SK-N-SH (cell line): ENCODE measurements around the gene CKAP2L. TPM values are rescaled to one million over a fixed set of nuclear protein-coding genes. Genes with fewer than 3 reads are reported as not detected.
A peak's percentile ranks its signal among the peaks of the same experiment; 100 is the strongest.

Experiments
- CTCF ChIA-PET: fragments of 300-600, 350-600 bp; formaldehyde crosslinking; extraction: SDS; loops from one replicate; lab custom pipeline; 2021; lab: Yijun Ruan, JAX
- POLR2A ChIA-PET: fragments of 350-600 bp; sonication (Branson Sonifier 250); formaldehyde crosslinking; extraction: SDS; loops from one replicate; lab custom pipeline; 2020; ENCODE audit warnings: antibody characterized with exemption, inconsistent platforms; lab: Yijun Ruan, JAX
- DNase-seq: peaks from one replicate; pipeline ENCODE4 v3.0.0; 2012
- H2AFZ ChIP-seq: fragments of 200-600 bp; sonication (generic); 2 replicates; pipeline ENCODE4 v1.8.1; 2016; ENCODE audit warnings: antibody characterized with exemption, mild to moderate bottlenecking, low read depth
- H3F3A ChIP-seq: fragments of 200-600 bp; sonication (generic); replicated peaks from 2 replicates; pipeline ENCODE3; 2016; ENCODE audit warnings: antibody characterized with exemption, mild to moderate bottlenecking; ENCODE audit not compliant: insufficient read depth
- H3K27ac ChIP-seq, 2 experiments: fragments of 200-500 bp in 1 of 2; fragments of 200-600 bp in 1 of 2; sonication (Bioruptor generic) in 1 of 2; sonication (generic), shearing (Covaris generic) in 1 of 2; 2 replicates each; pipeline versions ENCODE4 v1.5.1 to v1.6.1; 2014 to 2016; ENCODE audit warnings: low read depth in 2 of 2, inconsistent platforms in 1 of 2, low read length in 1 of 2, mild to moderate bottlenecking in 1 of 2, mixed read lengths in 1 of 2
- H3K27me3 ChIP-seq: fragments of 200-600 bp; sonication (generic), shearing (Covaris generic); 2 replicates; pipeline ENCODE4 v1.6.1; 2016; ENCODE audit warnings: mixed run types; ENCODE audit not compliant: insufficient read depth
- H3K36me3 ChIP-seq, 2 experiments: fragments of 200-500 bp in 1 of 2; fragments of 200-600 bp in 1 of 2; sonication (Bioruptor generic) in 1 of 2; sonication (generic) in 1 of 2; replicated peaks in 1 of 2; 2 replicates each; pipeline versions ENCODE3 to v1.5.1; 2014 to 2016; ENCODE audit warnings: low read length in 1 of 2, mild to moderate bottlenecking in 1 of 2; ENCODE audit not compliant: insufficient read depth in 2 of 2, control insufficient read depth in 1 of 2
- H3K4me1 ChIP-seq, 2 experiments: fragments of 200-500 bp in 1 of 2; fragments of 200-600 bp in 1 of 2; sonication (Bioruptor generic) in 1 of 2; sonication (generic), shearing (Covaris generic) in 1 of 2; 2 replicates each; pipeline versions ENCODE4 v1.5.1 to v1.6.1; 2014 to 2016; ENCODE audit warnings: low read depth in 1 of 2, low read length in 1 of 2, mixed run types in 1 of 2; ENCODE audit not compliant: insufficient read depth in 2 of 2, control insufficient read depth in 1 of 2
- H3K4me2 ChIP-seq: fragments of 200-600 bp; sonication (generic), shearing (Covaris generic); 2 replicates; pipeline ENCODE4 v1.6.1; 2017; ENCODE audit warnings: mixed run types
- H3K4me3 ChIP-seq, 2 experiments: fragments of 200-500 bp in 1 of 2; fragments of 200-600 bp in 1 of 2; sonication (Bioruptor generic) in 1 of 2; sonication (generic), shearing (Covaris generic) in 1 of 2; 2 replicates each; pipeline versions ENCODE4 v1.5.1 to v1.8.1; 2014 to 2016; ENCODE audit warnings: low read depth in 2 of 2, inconsistent platforms in 1 of 2, low read length in 1 of 2, mild to moderate bottlenecking in 1 of 2, mixed read lengths in 1 of 2, moderate library complexity in 1 of 2
- H3K79me2 ChIP-seq: fragments of 200-600 bp; sonication (generic); 2 replicates; pipeline ENCODE4 v1.8.1; 2017; ENCODE audit warnings: mild to moderate bottlenecking; ENCODE audit not compliant: insufficient read depth
- H3K9ac ChIP-seq: fragments of 200-600 bp; sonication (generic); 2 replicates; pipeline ENCODE4 v1.6.1; 2017; ENCODE audit warnings: mixed run types
- H3K9me2 ChIP-seq: fragments of 200-600 bp; sonication (generic); 2 replicates; pipeline ENCODE4 v1.6.1; 2017; ENCODE audit warnings: mixed run types
- H3K9me3 ChIP-seq: fragments of 200-600 bp; sonication (generic); 2 replicates; pipeline ENCODE4 v1.6.1; 2017; ENCODE audit warnings: mixed run types, mild to moderate bottlenecking, moderate library complexity
- H4K20me1 ChIP-seq: fragments of 200-600 bp; sonication (generic); 2 replicates; pipeline ENCODE4 v1.6.1; 2017; ENCODE audit warnings: mild to moderate bottlenecking, mixed run types; ENCODE audit not compliant: insufficient read depth
- CHD2 ChIP-seq: fragments of 150-350 bp; IDR thresholded peaks from 2 replicates; pipeline ENCODE4 v1.6.1; 2018; ENCODE audit warnings: low read length; ENCODE audit not compliant: partially characterized antibody
- ELF1 ChIP-seq: IDR thresholded peaks from 2 replicates; pipeline ENCODE4 v1.4.0; 2012
- EP300 ChIP-seq, 2 experiments: IDR thresholded peaks; 2 replicates each; pipeline versions ENCODE4 v1.4.0 to v1.6.1; 2012; ENCODE audit warnings: borderline replicate concordance in 1 of 2, low read depth in 1 of 2, low read length in 1 of 2
- FOXJ3 ChIP-seq: sonication (generic); formaldehyde crosslinking; IDR thresholded peaks from 2 replicates; pipeline ENCODE4 v1.5.1; 2020; ENCODE audit warnings: mild to moderate bottlenecking, missing genetic modification reagents
- GATA2 ChIP-seq: sonication (generic); formaldehyde crosslinking; IDR thresholded peaks from 2 replicates; pipeline ENCODE4 v1.5.0; 2020; ENCODE audit warnings: mild to moderate bottlenecking, missing genetic modification reagents
- JUND ChIP-seq: IDR thresholded peaks from 2 replicates; pipeline ENCODE4 v1.4.0; 2012
- MXI1 ChIP-seq: IDR thresholded peaks from 2 replicates; pipeline ENCODE4 v1.6.1; 2012; ENCODE audit warnings: mild to moderate bottlenecking, low read depth, low read length, improper control_type of control experiment
- NRF1 ChIP-seq: IDR thresholded peaks from 2 replicates; pipeline ENCODE4 v1.6.1; 2012; ENCODE audit warnings: low read depth, mild to moderate bottlenecking, low read length
- RAD21 ChIP-seq: IDR thresholded peaks from 2 replicates; pipeline ENCODE4 v1.6.1; 2012; ENCODE audit warnings: mild to moderate bottlenecking, low read length
- RCOR1 ChIP-seq: fragments of 150-350 bp; IDR thresholded peaks from 2 replicates; pipeline ENCODE4 v1.6.1; 2017; ENCODE audit warnings: antibody characterized with exemption, low read length
- RFX5 ChIP-seq: IDR thresholded peaks from 2 replicates; pipeline ENCODE4 v1.6.1; 2012; ENCODE audit warnings: mild to moderate bottlenecking, improper control_type of control experiment, low read length
- SIN3A ChIP-seq: IDR thresholded peaks from 2 replicates; pipeline ENCODE4 v1.6.1; 2012; ENCODE audit warnings: low read depth, mild to moderate bottlenecking, low read length, moderate library complexity, borderline replicate concordance
- SMC3 ChIP-seq: IDR thresholded peaks from 2 replicates; pipeline ENCODE4 v1.6.1; 2012; ENCODE audit warnings: low read depth, low read length, improper control_type of control experiment
- TAF1 ChIP-seq: IDR thresholded peaks from 2 replicates; pipeline ENCODE4 v1.6.1; 2012; ENCODE audit warnings: low read depth, mild to moderate bottlenecking, low read length, moderate library complexity, borderline replicate concordance
- WGBS: methylation state at CpG from one replicate; pipeline ENCODE4 v1.1.6; 2017; ENCODE audit warnings: low lambda C conversion rate; 5-methylcytosine and 5-hydroxymethylcytosine counted together
- polyA plus RNA-seq, 3 experiments: library from polyadenylated mRNA; depleted of rRNA; stranded (reverse); fragments of >200 nt; gene quantifications; 2 replicates each; pipeline ENCODE4 v1.2.3, GENCODE V29; 2012
- TF ChIP-seq, protein P1 (sequence below): IDR thresholded peaks from 2 replicates; pipeline ENCODE4 v1.4.0; 2012; ENCODE audit warnings: low read depth, borderline replicate concordance
- TF ChIP-seq, protein P2 (sequence below): fragments of 150-350 bp; IDR thresholded peaks from 2 replicates; pipeline ENCODE4 v1.6.1; 2016; ENCODE audit warnings: mild to moderate bottlenecking, low read depth, low read length
- TF ChIP-seq, protein P3 (sequence below): IDR thresholded peaks from 2 replicates; pipeline ENCODE4 v1.6.1; 2012; ENCODE audit warnings: mild to moderate bottlenecking, low read depth, low read length, moderate library complexity
- TF ChIP-seq, protein P4 (sequence below): fragments of 150-350 bp; IDR thresholded peaks from 2 replicates; pipeline ENCODE4 v1.6.1; 2017; ENCODE audit warnings: antibody characterized with exemption, low read length, low read depth, borderline replicate concordance

CKAP2L gene
- polyA plus RNA-seq, 1 of the 3 experiments (the other 2 are of a cell fraction) = 2.9 TPM

DNA sequence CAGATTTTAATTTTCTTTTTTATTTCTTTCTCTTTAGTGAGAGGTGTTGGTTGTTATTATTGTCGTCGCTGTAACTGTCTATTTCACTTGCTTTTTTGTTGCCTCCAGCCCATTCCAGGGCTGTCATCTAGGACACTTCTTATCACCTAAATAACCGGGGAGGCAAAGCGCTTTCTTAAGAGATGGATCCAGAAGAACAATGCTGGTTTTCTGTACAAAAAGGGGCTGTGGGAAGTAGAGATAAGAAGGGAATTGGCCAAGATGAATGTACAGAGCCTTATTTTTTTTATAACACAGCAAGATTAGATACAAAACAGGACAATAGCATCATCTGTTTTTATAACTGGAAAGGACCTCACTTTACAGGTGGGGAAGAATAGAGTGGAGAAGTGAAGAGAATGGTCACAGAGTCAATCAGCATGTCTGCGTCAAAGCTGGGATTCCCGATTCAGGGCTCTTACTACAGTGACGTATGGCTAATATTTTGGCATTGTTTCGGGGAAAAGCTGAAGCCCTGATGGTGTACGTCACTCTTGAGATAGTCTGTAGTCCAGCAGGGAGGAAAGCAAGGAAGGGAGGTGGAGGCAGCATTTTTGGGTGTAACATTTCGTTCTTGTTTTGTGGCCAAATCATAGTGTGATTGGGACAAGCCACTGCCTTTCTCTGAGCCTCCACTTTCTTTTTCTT is 49.0 kb upstream of the CKAP2L start:
- Histone ChIP-seq H2AFZ (no peak overlapping the region), H3K4me3 (no peak overlapping the region), H3K4me1 (peaks cover 0 to 7% of the 10 kb centered on the region in 2 experiments; a peak in 1 of 4 replicates), H3K9ac (no peak overlapping the region), H3K27ac (no peak overlapping the region), H3K27me3 (no peaks in the 10 kb centered on the region), H3K79me2 (no peaks in the 10 kb centered on the region), H4K20me1 (no peaks in the 10 kb centered on the region), H3K9me2 (no peaks in the 10 kb centered on the region), H3F3A (peaks cover 6% of the 10 kb centered on the region), H3K4me2 (no peak overlapping the region), H3K36me3 (no peaks in the 10 kb centered on the region), H3K9me3 (no peaks in the 10 kb centered on the region)
- TF ChIP-seq EP300 (IDR thresholded peaks at IDR 0.05; ENCODE audit: borderline replicate concordance in 1 of 2, low read depth in 1 of 2, low read length in 1 of 2) = no peak
- no peak for TF ChIP-seq CHD2
- TF ChIP-seq RAD21 = no peak
- TF ChIP-seq GATA2 (CRISPR knock-in tag) = no peak
- POLR2A ChIA-PET = no interaction called here
- 87% methylated on average over 10 of the region's 10 CpGs for WGBS
- CTCF ChIA-PET = no interaction called here
- no peak for DNase-seq

DNA sequence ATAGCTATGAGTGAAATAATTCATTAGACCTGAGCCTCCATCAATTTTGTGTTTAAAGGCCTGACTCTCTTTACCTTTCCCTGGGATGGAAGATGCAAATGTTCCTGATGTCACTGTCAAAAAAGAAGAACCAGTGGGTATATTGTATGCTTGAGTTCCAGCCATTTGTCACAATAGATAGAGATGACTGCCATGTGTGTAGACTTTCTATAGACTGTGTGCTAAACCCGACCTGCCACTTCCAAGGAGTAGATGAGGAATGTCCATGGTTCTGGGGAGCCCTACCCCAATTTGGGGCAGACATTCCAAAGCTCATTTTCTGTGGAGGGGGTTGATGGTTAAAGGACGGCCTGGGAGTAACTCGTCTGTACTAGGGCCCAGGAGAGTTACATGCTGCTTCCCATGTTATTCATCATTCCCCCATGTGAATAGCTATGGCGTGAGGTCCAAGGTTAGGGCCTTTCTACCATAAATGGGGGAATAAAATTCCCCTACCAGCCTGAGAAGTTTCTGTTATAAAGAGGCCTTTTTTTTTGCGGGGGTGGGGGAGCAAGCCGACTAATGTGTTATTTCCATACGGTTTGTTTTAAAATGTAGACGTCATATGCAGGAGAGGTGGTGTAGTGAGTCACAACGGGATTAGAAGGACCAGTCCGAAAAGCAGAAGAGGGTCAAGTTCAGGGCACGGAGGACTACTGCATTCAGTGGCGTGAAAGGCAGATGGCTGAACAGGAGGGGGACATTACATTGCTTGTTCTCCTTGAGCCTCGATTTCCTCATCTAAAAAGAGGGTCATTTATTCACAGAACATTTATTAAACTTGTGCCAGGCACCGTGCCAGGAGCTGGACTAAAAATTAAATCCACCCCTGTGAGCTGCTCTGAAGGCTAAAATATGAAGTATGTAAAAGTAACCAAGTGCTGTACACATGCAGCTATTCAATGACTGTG is 48.2 kb upstream of the CKAP2L start:
- no peak overlapping the region for H3K4me3 ChIP-seq
- no peaks in the 10 kb centered on the region for H4K20me1 ChIP-seq
- peaks cover 0 to 7% of the 10 kb centered on the region in 2 experiments; a peak in 1 of 4 replicates for H3K4me1 ChIP-seq
- H3K36me3 ChIP-seq = no peaks in the 10 kb centered on the region
- no peak for DNase-seq
- no peak overlapping the region for H3K27ac ChIP-seq
- H3K27me3 ChIP-seq = no peaks in the 10 kb centered on the region
- POLR2A ChIA-PET = no interaction called here
- no peaks in the 10 kb centered on the region for H3K79me2 ChIP-seq
- H3K9me2 ChIP-seq = no peaks in the 10 kb centered on the region
- no peak overlapping the region for H3K4me2 ChIP-seq
- no peaks in the 10 kb centered on the region for H3K9me3 ChIP-seq
- CTCF ChIA-PET = no interaction called here
- H3F3A ChIP-seq = peaks cover 6% of the 10 kb centered on the region
- H3K9ac ChIP-seq = no peak overlapping the region
- TF ChIP-seq TAF1 (no peak), FOXJ3 (CRISPR knock-in tag) (no peak), SMC3 (no peak), RAD21 (no peak), RFX5 (no peak), NRF1 (no peak), RCOR1 (no peak), SIN3A (no peak), JUND (no peak), ELF1 (no peak), GATA2 (CRISPR knock-in tag) (no peak), CHD2 (no peak), MXI1 (no peak), EP300 (IDR thresholded peaks at IDR 0.05; ENCODE audit: borderline replicate concordance in 1 of 2, low read depth in 1 of 2, low read length in 1 of 2) (no peak)
- TF ChIP-seq, protein P1, sequence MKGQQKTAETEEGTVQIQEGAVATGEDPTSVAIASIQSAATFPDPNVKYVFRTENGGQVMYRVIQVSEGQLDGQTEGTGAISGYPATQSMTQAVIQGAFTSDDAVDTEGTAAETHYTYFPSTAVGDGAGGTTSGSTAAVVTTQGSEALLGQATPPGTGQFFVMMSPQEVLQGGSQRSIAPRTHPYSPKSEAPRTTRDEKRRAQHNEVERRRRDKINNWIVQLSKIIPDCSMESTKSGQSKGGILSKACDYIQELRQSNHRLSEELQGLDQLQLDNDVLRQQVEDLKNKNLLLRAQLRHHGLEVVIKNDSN = no peak
- TF ChIP-seq, protein P2, sequence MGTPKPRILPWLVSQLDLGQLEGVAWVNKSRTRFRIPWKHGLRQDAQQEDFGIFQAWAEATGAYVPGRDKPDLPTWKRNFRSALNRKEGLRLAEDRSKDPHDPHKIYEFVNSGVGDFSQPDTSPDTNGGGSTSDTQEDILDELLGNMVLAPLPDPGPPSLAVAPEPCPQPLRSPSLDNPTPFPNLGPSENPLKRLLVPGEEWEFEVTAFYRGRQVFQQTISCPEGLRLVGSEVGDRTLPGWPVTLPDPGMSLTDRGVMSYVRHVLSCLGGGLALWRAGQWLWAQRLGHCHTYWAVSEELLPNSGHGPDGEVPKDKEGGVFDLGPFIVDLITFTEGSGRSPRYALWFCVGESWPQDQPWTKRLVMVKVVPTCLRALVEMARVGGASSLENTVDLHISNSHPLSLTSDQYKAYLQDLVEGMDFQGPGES = no peak
- TF ChIP-seq, protein P3, sequence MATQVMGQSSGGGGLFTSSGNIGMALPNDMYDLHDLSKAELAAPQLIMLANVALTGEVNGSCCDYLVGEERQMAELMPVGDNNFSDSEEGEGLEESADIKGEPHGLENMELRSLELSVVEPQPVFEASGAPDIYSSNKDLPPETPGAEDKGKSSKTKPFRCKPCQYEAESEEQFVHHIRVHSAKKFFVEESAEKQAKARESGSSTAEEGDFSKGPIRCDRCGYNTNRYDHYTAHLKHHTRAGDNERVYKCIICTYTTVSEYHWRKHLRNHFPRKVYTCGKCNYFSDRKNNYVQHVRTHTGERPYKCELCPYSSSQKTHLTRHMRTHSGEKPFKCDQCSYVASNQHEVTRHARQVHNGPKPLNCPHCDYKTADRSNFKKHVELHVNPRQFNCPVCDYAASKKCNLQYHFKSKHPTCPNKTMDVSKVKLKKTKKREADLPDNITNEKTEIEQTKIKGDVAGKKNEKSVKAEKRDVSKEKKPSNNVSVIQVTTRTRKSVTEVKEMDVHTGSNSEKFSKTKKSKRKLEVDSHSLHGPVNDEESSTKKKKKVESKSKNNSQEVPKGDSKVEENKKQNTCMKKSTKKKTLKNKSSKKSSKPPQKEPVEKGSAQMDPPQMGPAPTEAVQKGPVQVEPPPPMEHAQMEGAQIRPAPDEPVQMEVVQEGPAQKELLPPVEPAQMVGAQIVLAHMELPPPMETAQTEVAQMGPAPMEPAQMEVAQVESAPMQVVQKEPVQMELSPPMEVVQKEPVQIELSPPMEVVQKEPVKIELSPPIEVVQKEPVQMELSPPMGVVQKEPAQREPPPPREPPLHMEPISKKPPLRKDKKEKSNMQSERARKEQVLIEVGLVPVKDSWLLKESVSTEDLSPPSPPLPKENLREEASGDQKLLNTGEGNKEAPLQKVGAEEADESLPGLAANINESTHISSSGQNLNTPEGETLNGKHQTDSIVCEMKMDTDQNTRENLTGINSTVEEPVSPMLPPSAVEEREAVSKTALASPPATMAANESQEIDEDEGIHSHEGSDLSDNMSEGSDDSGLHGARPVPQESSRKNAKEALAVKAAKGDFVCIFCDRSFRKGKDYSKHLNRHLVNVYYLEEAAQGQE = no peak
- TF ChIP-seq, protein P4, sequence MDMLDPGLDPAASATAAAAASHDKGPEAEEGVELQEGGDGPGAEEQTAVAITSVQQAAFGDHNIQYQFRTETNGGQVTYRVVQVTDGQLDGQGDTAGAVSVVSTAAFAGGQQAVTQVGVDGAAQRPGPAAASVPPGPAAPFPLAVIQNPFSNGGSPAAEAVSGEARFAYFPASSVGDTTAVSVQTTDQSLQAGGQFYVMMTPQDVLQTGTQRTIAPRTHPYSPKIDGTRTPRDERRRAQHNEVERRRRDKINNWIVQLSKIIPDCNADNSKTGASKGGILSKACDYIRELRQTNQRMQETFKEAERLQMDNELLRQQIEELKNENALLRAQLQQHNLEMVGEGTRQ = no peak
- H2AFZ ChIP-seq = 0 out of 2 replicates have a peak overlapping the region, but pooled peaks have one; percentile 71
- 82% methylated on average over 14 of the region's 14 CpGs for WGBS
